Activated CD4-positive, alpha-beta T cell treated with anti-CD3 and anti-CD28 coated beads for 1 hour (primary cell): ENCODE measurements around the gene ANO2.

Experiments
- DNase-seq: peaks from one replicate; pipeline ENCODE4 v3.0.0-alpha.2; 2020

The ANO2 gene

GRCh38 chr12:5611162-5611561 is 333.9 kb downstream of the ANO2 start:
- no peak for DNase-seq

- no peak for DNase-seq
Measured at GRCh38 chr12:5599378-5599777, 345.7 kb downstream of the ANO2 start.

- no peak for DNase-seq
Measured at GRCh38 chr12:5593998-5594397, 351.1 kb downstream of the ANO2 start.

- no peak for DNase-seq
Measured at GRCh38 chr12:5593086-5593485, 352.0 kb downstream of the ANO2 start.

- DNase-seq, result no peak
Measured at GRCh38 chr12:5592310-5592709, 352.7 kb downstream of the ANO2 start.

- no peak for DNase-seq
Measured at GRCh38 chr12:5590316-5590715, 354.7 kb downstream of the ANO2 start.

- no peak for DNase-seq
Measured at GRCh38 chr12:5589054-5589453, 356.0 kb downstream of the ANO2 start.

- DNase-seq, result no peak
Measured at GRCh38 chr12:5588591-5588990, 356.5 kb downstream of the ANO2 start.

- DNase-seq, result no peak
Measured at GRCh38 chr12:5588176-5588575, 356.9 kb downstream of the ANO2 start.

- no peak for DNase-seq
Measured at GRCh38 chr12:5587711-5588121, 357.3 kb downstream of the ANO2 start.

- no peak for DNase-seq
Measured at GRCh38 chr12:5586201-5586600, 358.9 kb downstream of the ANO2 start.

GRCh38 chr12:5585178-5585577 is 359.9 kb downstream of the ANO2 start:
- DNase-seq, result no peak

GRCh38 chr12:5584412-5585175 is 360.5 kb downstream of the ANO2 start:
- DNase-seq, result no peak

GRCh38 chr12:5582541-5582940 is 362.5 kb downstream of the ANO2 start:
- DNase-seq, result no peak

GRCh38 chr12:5582018-5582417 is 363.0 kb downstream of the ANO2 start:
- DNase-seq, result no peak

- DNase-seq, result no peak
Measured at GRCh38 chr12:5581616-5582015, 363.4 kb downstream of the ANO2 start.

- no peak for DNase-seq
Measured at GRCh38 chr12:5581019-5581418, 364.0 kb downstream of the ANO2 start.

- DNase-seq, result no peak
Measured at GRCh38 chr12:5578775-5579174, 366.3 kb downstream of the ANO2 start.

GRCh38 chr12:5577741-5578140 is 367.3 kb downstream of the ANO2 start:
- DNase-seq, result no peak

GRCh38 chr12:5577211-5577612 is 367.8 kb downstream of the ANO2 start:
- DNase-seq, result no peak

GRCh38 chr12:5575987-5576386 is 369.1 kb downstream of the ANO2 start:
- no peak for DNase-seq

GRCh38 chr12:5575232-5575631 is 369.8 kb downstream of the ANO2 start:
- no peak for DNase-seq

GRCh38 chr12:5573390-5573789 is 371.7 kb downstream of the ANO2 start:
- DNase-seq, result no peak

GRCh38 chr12:5571115-5571514 is 373.9 kb downstream of the ANO2 start:
- DNase-seq, result no peak

- no peak for DNase-seq
Measured at GRCh38 chr12:5570416-5570815, 374.6 kb downstream of the ANO2 start.
